Aorta (tissue), 5 donors: ENCODE measurements around the gene ME1. TPM values are rescaled to one million over a fixed set of nuclear protein-coding genes. Genes with fewer than 3 reads are reported as not detected.

ENCODE experiments used
- ATAC-seq: fragments of 200-7000 bp; cut with Tn5 transposase; one replicate; pipeline ENCODE4 v1.9.1; 2022; ENCODE audit warnings: moderate library complexity; ENCODE audit not compliant: low FRiP score
- DNase-seq, 2 donors: peaks; one replicate each; pipeline ENCODE4 v3.0.0-alpha.2; 2020
- H3K27ac ChIP-seq, 2 donors: one replicate each; pipeline ENCODE4 v1.5.1; 2013; ENCODE audit warnings: low read length in 2 of 2, mild to moderate bottlenecking in 2 of 2, moderate library complexity in 2 of 2, control low read depth in 1 of 2, inconsistent platforms in 1 of 2, low read depth in 1 of 2
- H3K27me3 ChIP-seq, 2 donors: one replicate each; pipeline ENCODE4 v1.6.1; 2013; ENCODE audit warnings: control low read depth in 1 of 2, low read length in 1 of 2, mild to moderate bottlenecking in 1 of 2, moderate library complexity in 1 of 2; ENCODE audit not compliant: insufficient read depth in 2 of 2, control insufficient read depth in 1 of 2
- H3K36me3 ChIP-seq, 2 donors: one replicate each; pipeline ENCODE4 v1.6.1; 2013; ENCODE audit warnings: control low read depth in 1 of 2, low read length in 1 of 2, mild to moderate bottlenecking in 1 of 2; ENCODE audit not compliant: insufficient read depth in 2 of 2, control insufficient read depth in 1 of 2
- H3K4me1 ChIP-seq, 2 donors: one replicate each; pipeline ENCODE4 v1.6.1; 2013; ENCODE audit warnings: low read length in 2 of 2, control low read depth in 1 of 2, mild to moderate bottlenecking in 1 of 2, moderate library complexity in 1 of 2; ENCODE audit not compliant: insufficient read depth in 2 of 2, control insufficient read depth in 1 of 2
- H3K4me3 ChIP-seq, 2 donors: one replicate each; pipeline ENCODE4 v1.5.1; 2013; ENCODE audit warnings: low read length in 2 of 2, control low read depth in 1 of 2, mild to moderate bottlenecking in 1 of 2
- H3K9me3 ChIP-seq: one replicate; pipeline ENCODE4 v1.6.1; 2013; ENCODE audit warnings: mild to moderate bottlenecking, low read length; ENCODE audit not compliant: control insufficient read depth
- WGBS, 2 donors: extraction: QIAGEN DNeasy Blood & Tissue Kit; methylation state at CpG; one replicate each; pipeline ENCODE4 v1.1.7; 2013; 5-methylcytosine and 5-hydroxymethylcytosine counted together
- intact Hi-C, 2 donors: fragments of 100-400 bp; cut with DNase I; formaldehyde crosslinking; loops; one replicate each; pipeline versions ENCODE4 v1.14.2 to v1.15.0; 2022
- polyA plus RNA-seq, 2 donors: library from polyadenylated mRNA; stranded (reverse); fragments of 200-250 nt; gene quantifications; one replicate each; pipeline ENCODE4 v1.2.3, GENCODE V29; 2013
- total RNA-seq, 2 donors: library from RNA; stranded (reverse); fragmentation: NEBNext Ultra II Directional; extraction: Animal tissue kit (Norgen Biotek cat#: 25700); gene quantifications; one replicate each; pipeline ENCODE4 v1.2.1, GENCODE V29; 2021
- donor health status: healthy with polysubstance abuse.
- donor health status: Bipolar disorder and iron deficiency.
- donor health status: DM: no; HTN: no; CAD: no.
- donor health status: DM: no; HTN: no; CAD: no.
- donor health status: DM: yes; HTN: yes; CAD: no.

The ME1 gene
- total and polyA plus RNA-seq, 4 donors = 10.9 to 21.0 (median 16.5) TPM

GRCh38 chr6:83443516-83443915 is 12.7 kb upstream of the ME1 start:
- Histone ChIP-seq H3K27me3 (no peaks in the 10 kb centered on the region), H3K9me3 (peaks cover 1% of the 10 kb centered on the region), H3K27ac (no peak overlapping the region), H3K4me3 (no peak overlapping the region), H3K4me1 (no peaks in the 10 kb centered on the region), H3K36me3 (no peaks in the 10 kb centered on the region)
- ATAC-seq = no peak
- intact Hi-C loops = no loop called here
- 86 to 89% methylated on average over 4 of the region's 4 CpGs for WGBS, 2 donors
- no peak for DNase-seq

GRCh38 chr6:83442752-83443151 is 11.9 kb upstream of the ME1 start:
- no peaks in the 10 kb centered on the region for H3K27me3 ChIP-seq
- H3K36me3 ChIP-seq = no peaks in the 10 kb centered on the region
- intact Hi-C loops = no loop called here
- DNase-seq (no peak), ATAC-seq (no peak)
- H3K27ac ChIP-seq = no peak overlapping the region
- 88 to 92% methylated on average over 2 of the region's 2 CpGs for WGBS, 2 donors
- H3K4me3 ChIP-seq = no peak overlapping the region
- H3K4me1 ChIP-seq = no peaks in the 10 kb centered on the region
- peaks cover 1% of the 10 kb centered on the region for H3K9me3 ChIP-seq

- H3K4me1 ChIP-seq = no peaks in the 10 kb centered on the region
- WGBS, 2 donors = 65 to 69% methylated on average over 2 of the region's 2 CpGs
- DNase-seq (no peak), ATAC-seq (no peak)
- no peak overlapping the region for H3K4me3 ChIP-seq
- intact Hi-C loops = no loop called here
- no peak overlapping the region for H3K27ac ChIP-seq
- H3K27me3 ChIP-seq = no peaks in the 10 kb centered on the region
- H3K36me3 ChIP-seq = no peaks in the 10 kb centered on the region
- H3K9me3 ChIP-seq = peaks cover 1% of the 10 kb centered on the region
These were observed 8.3 kb upstream of the ME1 start for GRCh38 chr6:83439201-83439600.

- no peak for ATAC-seq
- H3K27me3 ChIP-seq = no peaks in the 10 kb centered on the region
- intact Hi-C loops = no loop called here
These were observed 5.8 kb upstream of the ME1 start for GRCh38 chr6:83436674-83437073.

GRCh38 chr6:83433177-83433576 is 2.3 kb upstream of the ME1 start:
- ATAC-seq = no peak

More at GRCh38 chr6:83436674-83437073, 5.8 kb upstream of the ME1 start:
- Histone ChIP-seq H3K27ac (no peak overlapping the region), H3K4me1 (no peaks in the 10 kb centered on the region), H3K36me3 (no peaks in the 10 kb centered on the region), H3K4me3 (no peak overlapping the region), H3K9me3 (no peaks in the 10 kb centered on the region)
- no peak for DNase-seq

GRCh38 chr6:83432636-83433035 is 1.8 kb upstream of the ME1 start:
- no peak for ATAC-seq
- H3K9me3 ChIP-seq = no peaks in the 10 kb centered on the region
- H3K4me3 ChIP-seq = no peak overlapping the region
- no peaks in the 10 kb centered on the region for H3K4me1 ChIP-seq
- DNase-seq = no peak
- H3K27me3 ChIP-seq = no peaks in the 10 kb centered on the region
- no peak overlapping the region for H3K27ac ChIP-seq
- no peaks in the 10 kb centered on the region for H3K36me3 ChIP-seq
- WGBS, 2 donors = 84 to 85% methylated on average over 2 of the region's 2 CpGs
- intact Hi-C loops = loop anchor here (5.0 kb wide), 2 partner anchors 80 to 210 kb away; partner anchors contain the start of gene PRSS35 (in 2 of the 2)

More at GRCh38 chr6:83433177-83433576, 2.3 kb upstream of the ME1 start:
- intact Hi-C loops = loop anchor here (5.0 kb wide), 2 partner anchors 79 to 211 kb away; partner anchors contain the start of gene PRSS35 (in 2 of the 2)
- H3K9me3 ChIP-seq = no peaks in the 10 kb centered on the region
- H3K27me3 ChIP-seq = no peaks in the 10 kb centered on the region
- DNase-seq = no peak
- no peaks in the 10 kb centered on the region for H3K4me1 ChIP-seq
- no peak overlapping the region for H3K4me3 ChIP-seq
- H3K36me3 ChIP-seq = no peaks in the 10 kb centered on the region
- H3K27ac ChIP-seq = no peak overlapping the region

- Histone ChIP-seq H3K9me3 (no peaks in the 10 kb centered on the region), H3K4me1 (no peaks in the 10 kb centered on the region), H3K36me3 (no peaks in the 10 kb centered on the region), H3K27ac (peak overlapping the region in 1 of 2 donors; percentile 26), H3K4me3 (peak overlapping the region in 1 of 2 donors; percentile 69), H3K27me3 (no peaks in the 10 kb centered on the region)
- no peak for DNase-seq
- 92 to 95% methylated on average over 19 of the region's 19 CpGs for WGBS, 2 donors
- intact Hi-C loops = loop anchor here (5.0 kb wide), 2 partner anchors 81 to 209 kb away; partner anchors contain the start of gene PRSS35 (in 2 of the 2)
- ATAC-seq = no peak
These were observed 799 bp upstream of the ME1 start for GRCh38 chr6:83431545-83432155.

GRCh38 chr6:83429857-83430610 is 817 bp downstream of the ME1 start:
- peak; percentile 56 for ATAC-seq
- WGBS, 2 donors = 6 to 8% methylated on average over 13 of the region's 13 CpGs
- DNase-seq = no peak
- H3K4me1 ChIP-seq = no peaks in the 10 kb centered on the region
- H3K27me3 ChIP-seq = no peaks in the 10 kb centered on the region
- H3K27ac ChIP-seq = peak overlapping the region in 1 of 2 donors; percentile 52
- H3K9me3 ChIP-seq = no peaks in the 10 kb centered on the region
- intact Hi-C loops = loop anchor here (5.0 to 10.0 kb wide), 3 partner anchors 82 to 208 kb away; partner anchors contain the start of gene PRSS35 (in 2 of the 2)
- H3K4me3 ChIP-seq = peak overlapping the region; percentile 19 to 69
- H3K36me3 ChIP-seq = peaks cover 0 to 1% of the 10 kb centered on the region in 2 donors
